Fibroblast of the aortic adventitia (primary cell): ENCODE results near the gene UBE2M. TPM values are rescaled to one million over a fixed set of nuclear protein-coding genes. Genes with fewer than 3 reads are reported as not detected.
"Not testable (repeated sequence)": the region's sequence is repeated elsewhere in the genome, so short reads cannot be mapped to it uniquely, and the experiment has no call there.

Experiments
- DNase-seq: peaks from one replicate; pipeline ENCODE4 v3.0.0-alpha.2; 2010; ENCODE audit warnings: low read depth
- H3K4me3 ChIP-seq: 2 replicates; pipeline ENCODE4 v1.5.1; 2011; ENCODE audit warnings: low read depth, mild to moderate bottlenecking, control low read depth, low read length, moderate library complexity
- CTCF ChIP-seq: IDR thresholded peaks from 2 replicates; pipeline ENCODE4 v1.5.1; 2011; ENCODE audit warnings: mild to moderate bottlenecking, low read length, control low read depth, inconsistent platforms; ENCODE audit not compliant: insufficient read depth
- total RNA-seq: library from RNA; depleted of rRNA; stranded (reverse); fragments of >200 nt; gene quantifications from 2 replicates; pipeline ENCODE4 v1.2.3, GENCODE V29; 2012; ENCODE audit warnings: low replicate concordance

UBE2M gene
- total RNA-seq, 1 donor = 55.1 TPM

GRCh38 chr19:58543826-58544590 is 14.4 kb downstream of the UBE2M start, which contains the start of gene TRIM28:
TSS of gene TRIM28 (plus strand) at chr19:58544064. CDS start at chr19:58544758, 694 bp downstream.
- peak within 1 kb of the TSS; percentile 92 for H3K4me3 ChIP-seq
- TF ChIP-seq CTCF = no peak
- peak; percentile 99 for DNase-seq

GRCh38 chr19:58542641-58543372 is 15.6 kb downstream of the UBE2M start:
- H3K4me3 ChIP-seq = not testable (repeated sequence)

DNA sequence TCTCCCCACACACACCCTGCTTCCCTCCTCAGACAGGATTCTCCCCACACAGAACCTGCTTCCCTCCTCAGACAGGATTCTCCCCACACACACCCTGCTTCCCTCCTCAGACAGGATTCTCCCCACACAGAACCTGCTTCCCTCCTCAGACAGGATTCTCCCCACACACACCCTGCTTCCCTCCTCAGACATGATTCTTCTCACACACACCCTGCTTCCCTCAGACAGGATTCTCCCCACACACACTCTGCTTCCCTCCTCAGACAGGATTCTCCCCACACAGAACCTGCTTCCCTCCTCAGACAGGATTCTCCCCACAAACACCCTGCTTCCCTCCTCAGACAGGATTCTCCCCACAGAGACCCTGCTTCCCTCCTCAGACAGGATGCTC is 19.2 kb downstream of the UBE2M start:
- not testable (repeated sequence) for DNase-seq

More at GRCh38 chr19:58542641-58543372, 15.6 kb downstream of the UBE2M start:
- DNase-seq = not testable (repeated sequence)

GRCh38 chr19:58538257-58539168 is 19.9 kb downstream of the UBE2M start:
- no peak for TF ChIP-seq CTCF
- no peak for DNase-seq
- peak overlapping the region; percentile 22 for H3K4me3 ChIP-seq

More for the DNA sequence above, 19.2 kb downstream of the UBE2M start:
- not testable (repeated sequence) for H3K4me3 ChIP-seq

- H3K4me3 ChIP-seq = no peak overlapping the region
- no peak for TF ChIP-seq CTCF
- DNase-seq = no peak
These were observed 21.3 kb downstream of the UBE2M start for GRCh38 chr19:58536852-58537798.

GRCh38 chr19:58535857-58536256 is 22.6 kb downstream of the UBE2M start:
- DNase-seq = no peak
- TF ChIP-seq CTCF = no peak
- H3K4me3 ChIP-seq = no peak overlapping the region
